ENCODE measurements around the gene ZNF365. TPM values are rescaled to one million over a fixed set of nuclear protein-coding genes. Genes with fewer than 3 reads are reported as not detected.

Gene ZNF365
- total and polyA plus RNA-seq, 2 of the 8 experiments (the other 6 are each of a cell fraction or from before 2014, with no cell fraction given): 0.41 to 0.43 TPM

DNA sequence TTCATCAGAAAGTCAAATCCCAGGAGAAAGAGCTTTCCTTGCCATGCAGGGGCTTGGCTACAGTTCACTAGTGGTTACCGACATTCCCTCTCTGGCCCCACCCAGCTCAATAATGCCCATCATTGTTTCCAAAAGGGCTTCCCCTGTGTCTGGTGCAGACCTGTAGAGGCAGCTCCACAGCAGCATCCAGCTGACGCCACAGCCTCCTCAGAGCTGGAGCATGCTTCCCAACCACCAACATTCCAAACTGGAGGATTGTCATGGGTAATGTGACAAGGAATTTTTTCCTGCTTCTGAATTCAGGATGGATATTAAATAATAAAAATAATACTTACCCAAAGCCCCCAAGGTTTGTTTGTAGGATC is 77.4 kb downstream of the ZNF365 start:
- Histone ChIP-seq H3K23me2 (ENCODE audit: low read depth, low read length) (no peaks in the 10 kb centered on the region), H2BK20ac (ENCODE audit: low read length) (no peak overlapping the region), H3K36me3 (ENCODE audit: control insufficient read depth in 2 of 4, insufficient read depth in 4 of 4, low read length in 3 of 4) (no peaks in the 10 kb centered on the region), H3K27ac (ENCODE audit: low read depth, low read length) (no peak overlapping the region), H3K9ac (replicated peaks in 1 of 4; ENCODE audit: extremely low read depth in 1 of 4, low read depth in 3 of 4, low read length in 3 of 4) (no peak overlapping the region), H3K56ac (replicated peaks; ENCODE audit: insufficient read length, low read depth, low read length) (no peak overlapping the region), H4K91ac (replicated peaks; ENCODE audit: insufficient read length, low read length) (no peak overlapping the region), H2BK5ac (ENCODE audit: low read depth, low read length) (no peak overlapping the region), H3K4me1 (replicated peaks in 1 of 4; ENCODE audit: control insufficient read depth in 3 of 4, insufficient read depth in 4 of 4, low read length in 3 of 4) (no peaks in the 10 kb centered on the region), H3K14ac (ENCODE audit: insufficient read length) (no peak overlapping the region), H3K23ac (ENCODE audit: insufficient read length) (no peak overlapping the region), H3K9me3 (ENCODE audit: insufficient read depth in 2 of 2, low read depth in 1 of 2, low read length in 1 of 2) (no peaks in the 10 kb centered on the region), H2AK5ac (ENCODE audit: low read depth, low read length) (no peak overlapping the region), H3K4ac (replicated peaks; ENCODE audit: insufficient read length, low read depth, low read length) (no peak overlapping the region), H4K20me1 (replicated peaks in 1 of 2; ENCODE audit: control insufficient read depth in 1 of 2, insufficient read depth in 2 of 2, low read length in 2 of 2) (no peaks in the 10 kb centered on the region), H4K5ac (ENCODE audit: insufficient read length, low read depth, low read length) (no peak overlapping the region), H3K79me1 (ENCODE audit: low read depth, low read length) (no peaks in the 10 kb centered on the region), H2AFZ (ENCODE audit: low read length) (no peak overlapping the region), H4K8ac (ENCODE audit: extremely low read depth, insufficient read depth, low read length) (no peak overlapping the region), H2BK120ac (replicated peaks; ENCODE audit: low read depth, low read length) (no peak overlapping the region), H3K4me2 (ENCODE audit: insufficient read depth in 1 of 2, low read depth in 2 of 2, low read length in 2 of 2) (no peak overlapping the region), H3K4me3 (ENCODE audit: extremely low read depth in 1 of 4, insufficient read depth in 2 of 4, low read depth in 3 of 4, low read length in 4 of 4) (no peak overlapping the region), H3K79me2 (ENCODE audit: control insufficient read depth in 1 of 2, insufficient read depth in 2 of 2, low read length in 2 of 2) (no peaks in the 10 kb centered on the region), H3K18ac (ENCODE audit: extremely low read depth, low read length) (no peak overlapping the region), H3K27me3 (replicated peaks in 1 of 4; ENCODE audit: control insufficient read depth in 3 of 4, extremely low read depth in 1 of 4, insufficient read depth in 3 of 4, low read length in 3 of 4) (no peaks in the 10 kb centered on the region), H2BK15ac (ENCODE audit: low read length) (no peak overlapping the region), H2BK12ac (ENCODE audit: low read depth, low read length) (no peak overlapping the region)
- ChIA-PET POLR2A (ENCODE audit: partially characterized antibody) (interaction anchor here (0.6 kb wide), 1 partner anchor 12 kb away, joined by 3 read pairs; no protein-coding TSS in a partner anchor), CTCF (ENCODE audit: partially characterized antibody) (interaction anchor here (1.4 to 7.2 kb wide), 3 partner anchors 13 to 187 kb away, joined by 3 to 63 read pairs (median 6); no protein-coding TSS in a partner anchor)
- no peak for DNase-seq (ENCODE audit: low read depth in 1 of 2, low spot score in 2 of 2)
- 92% methylated on average over 2 of the region's 2 CpGs; no CpG with 5 or more reads in 1 of the 2 experiments for WGBS, 2 experiments (ENCODE audit: extremely low coverage in 1 of 2, insufficient coverage in 1 of 2, insufficient read length in 1 of 2, insufficient replicate concordance in 2 of 2, low coverage in 1 of 2, low lambda C conversion rate in 2 of 2, missing lambda C conversion rate in 1 of 2)
- FAIRE-seq: no peak
- TF ChIP-seq SIN3A (conservative IDR thresholded peaks at IDR 0.05 in 1 of 2, IDR thresholded peaks at IDR 0.05 in 1 of 2; ENCODE audit: low read depth in 1 of 2, low read length in 2 of 2): no peak
- TF ChIP-seq SP1 (IDR thresholded peaks at IDR 0.05; ENCODE audit: low read depth, low read length): no peak
- TF ChIP-seq CEBPB (IDR thresholded peaks at IDR 0.05; ENCODE audit: low read depth, low read length): no peak
- TF ChIP-seq MAFK (IDR thresholded peaks at IDR 0.05; ENCODE audit: low read depth, low read length): no peak
- no peak for TF ChIP-seq BRCA1 (IDR thresholded peaks at IDR 0.05; ENCODE audit: low read depth, low read length)
- no peak for TF ChIP-seq TCF12 (IDR thresholded peaks at IDR 0.05; ENCODE audit: low read depth, low read length)
- TF ChIP-seq POLR2AphosphoS5 (IDR thresholded peaks at IDR 0.05; ENCODE audit: low read depth, low read length): no peak
- TF ChIP-seq SUZ12 (IDR thresholded peaks at IDR 0.05; ENCODE audit: low read length): no peak
- no peak for TF ChIP-seq ZNF274 (IDR thresholded peaks at IDR 0.05; ENCODE audit: borderline replicate concordance, extremely low read depth, low read length)
- no peak for TF ChIP-seq JUND (IDR thresholded peaks at IDR 0.05; ENCODE audit: low read length)
- no peak for TF ChIP-seq SRF (IDR thresholded peaks at IDR 0.05; ENCODE audit: low read depth, low read length)
- no peak for TF ChIP-seq TAF1 (IDR thresholded peaks at IDR 0.05; ENCODE audit: low read depth, low read length)
- TF ChIP-seq TAF7 (optimal IDR thresholded peaks at IDR 0.05; ENCODE audit: borderline replicate concordance, low read depth, low read length): no peak
- no peak for TF ChIP-seq POLR2A (IDR thresholded peaks at IDR 0.05; ENCODE audit: control extremely low read depth in 1 of 2, low read depth in 2 of 2, low read length in 2 of 2)

Measured in H1 (cell line).